ENCODE data around the gene PID1. TPM values are rescaled to one million over a fixed set of nuclear protein-coding genes. Genes with fewer than 3 reads are reported as not detected.
A peak's percentile ranks its signal among the peaks of the same experiment; 100 is the strongest.

Gene PID1
- total and polyA plus RNA-seq, 8 donors: 10.2 to 51.2 (median 35.4) TPM

GRCh38 chr2:229239021-229239420, 32.1 kb downstream of the PID1 start:
- Histone ChIP-seq H3K36me3 (no peaks in the 10 kb centered on the region), H3K4me1 (peaks cover 0 to 4% (median 0%) of the 10 kb centered on the region in 4 donors), H3K27ac (no peak overlapping the region), H3K27me3 (no peaks in the 10 kb centered on the region), H3K9me3 (peaks cover 0 to 41% (median 24%) of the 10 kb centered on the region in 4 donors), H3K4me3 (no peak overlapping the region)
- 20 to 80% (median 53%) methylated on average over 2 of the region's 2 CpGs for WGBS, 5 donors
- TF ChIP-seq POLR2A (IDR thresholded peaks at IDR 0.05) (no peak), EP300 (IDR thresholded peaks at IDR 0.05) (no peak), CTCF (IDR thresholded peaks at IDR 0.05) (no peak), POLR2AphosphoS5 (IDR thresholded peaks at IDR 0.05) (no peak)
- intact Hi-C loops (cut with DNase I; ENCODE audit: low total_unique reads): no loop called here
- DNase-seq: no peak

DNA sequence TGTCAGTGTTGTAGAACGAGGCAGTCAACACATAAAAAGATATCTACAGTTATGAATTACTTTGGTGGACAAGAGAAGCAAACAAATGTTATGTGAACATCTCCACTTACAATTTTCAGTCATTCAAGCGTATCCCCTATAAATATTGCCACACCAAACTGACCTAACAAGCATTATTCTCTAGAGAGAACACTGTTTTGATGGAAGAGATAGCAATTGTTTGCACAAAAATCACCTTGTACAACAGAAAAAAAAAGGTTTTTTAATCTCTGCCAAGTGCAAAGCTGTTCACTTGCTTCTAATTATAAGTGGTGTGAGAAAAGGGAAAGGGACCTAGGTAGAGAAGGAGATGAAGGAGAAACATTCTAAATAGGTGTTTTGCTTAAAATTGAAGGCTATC, 33.8 kb downstream of the PID1 start:
- no peaks in the 10 kb centered on the region for H3K36me3 ChIP-seq
- intact Hi-C loops (cut with DNase I; ENCODE audit: low total_unique reads): no loop called here
- no peaks in the 10 kb centered on the region for H3K4me1 ChIP-seq
- TF ChIP-seq POLR2AphosphoS5 (IDR thresholded peaks at IDR 0.05) (no peak), POLR2A (IDR thresholded peaks at IDR 0.05) (no peak), CTCF (IDR thresholded peaks at IDR 0.05) (no peak)
- 26 to 32% (median 28%) methylated on average over 2 of the region's 2 CpGs for WGBS, 5 donors
- no peak for DNase-seq
- no peak overlapping the region for H3K4me3 ChIP-seq
- H3K9me3 ChIP-seq: peaks cover 0 to 31% (median 22%) of the 10 kb centered on the region in 4 donors
- no peak overlapping the region for H3K27ac ChIP-seq
- no peaks in the 10 kb centered on the region for H3K27me3 ChIP-seq

DNA sequence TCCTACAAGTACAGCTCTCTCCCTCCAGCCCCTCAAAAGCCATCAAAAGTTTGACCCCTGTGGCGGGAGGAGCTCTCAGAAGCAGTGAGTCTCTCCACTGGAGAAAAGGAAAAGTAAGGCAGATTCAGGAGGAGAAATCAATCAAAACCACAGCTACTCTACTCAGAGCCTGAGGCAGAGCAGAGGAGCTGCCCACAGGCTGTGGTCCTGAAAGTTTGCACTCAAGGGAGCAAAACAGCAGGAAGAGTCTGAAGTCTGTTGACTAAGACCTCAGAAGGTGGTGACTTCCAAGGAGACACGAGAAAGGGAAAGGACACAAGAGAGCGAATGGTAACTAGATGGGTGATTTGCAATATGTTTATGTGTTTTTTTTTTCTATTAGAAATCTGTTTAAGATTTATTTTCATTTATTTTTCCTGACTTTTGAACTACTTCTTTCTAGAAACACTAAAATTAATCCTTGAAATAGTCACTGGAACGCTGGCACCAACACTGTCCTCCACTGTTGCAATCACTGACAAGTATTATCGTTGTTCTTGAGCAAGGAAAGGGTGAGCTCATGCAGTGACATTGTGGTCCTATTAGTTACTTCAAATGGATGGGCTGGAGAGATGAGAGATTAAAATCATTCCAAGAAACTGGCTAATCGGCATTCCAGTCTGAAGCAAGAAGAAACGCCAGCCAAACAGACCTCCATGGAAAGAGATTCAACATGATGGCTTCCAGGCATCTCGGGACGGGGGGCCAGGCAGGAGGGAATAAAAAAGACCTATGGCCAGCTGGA, 35.8 kb downstream of the PID1 start:
- H3K27ac ChIP-seq: peak overlapping the region in 1 of 5 donors; percentile 37
- no peaks in the 10 kb centered on the region for H3K36me3 ChIP-seq
- peak in 1 of 2 donors; percentile 62 for DNase-seq
- intact Hi-C loops (cut with DNase I; ENCODE audit: low total_unique reads): no loop called here
- no peaks in the 10 kb centered on the region for H3K27me3 ChIP-seq
- no peak overlapping the region for H3K4me3 ChIP-seq
- WGBS, 5 donors: 60 to 65% (median 62%) methylated on average over 9 of the region's 9 CpGs
- no peaks in the 10 kb centered on the region for H3K4me1 ChIP-seq
- peaks cover 0 to 12% (median 7%) of the 10 kb centered on the region in 4 donors for H3K9me3 ChIP-seq
- TF ChIP-seq EP300 (IDR thresholded peaks at IDR 0.05) (no peak), POLR2AphosphoS5 (IDR thresholded peaks at IDR 0.05) (peak in 2 of 3 donors; percentile 7 to 52), CTCF (IDR thresholded peaks at IDR 0.05) (no peak), POLR2A (IDR thresholded peaks at IDR 0.05) (no peak)

- H3K27ac ChIP-seq: peak overlapping the region in 1 of 5 donors; percentile 7
- WGBS, 5 donors: 82 to 87% (median 84%) methylated on average over 7 of the region's 7 CpGs
- no peak overlapping the region for H3K4me3 ChIP-seq
- intact Hi-C loops (cut with DNase I; ENCODE audit: low total_unique reads): no loop called here
- H3K4me1 ChIP-seq: peaks cover 0 to 14% (median 0%) of the 10 kb centered on the region in 4 donors
- TF ChIP-seq POLR2A (IDR thresholded peaks at IDR 0.05) (no peak), EP300 (IDR thresholded peaks at IDR 0.05) (no peak), POLR2AphosphoS5 (IDR thresholded peaks at IDR 0.05) (no peak), CTCF (IDR thresholded peaks at IDR 0.05) (no peak)
- no peaks in the 10 kb centered on the region for H3K9me3 ChIP-seq
- no peak for DNase-seq
- no peaks in the 10 kb centered on the region for H3K36me3 ChIP-seq
- no peaks in the 10 kb centered on the region for H3K27me3 ChIP-seq
Observed at GRCh38 chr2:229231885-229232284, 39.2 kb downstream of the PID1 start.
